Measurements from ENCODE around the gene REXO1.

REXO1 gene

GRCh38 chr19:1816530-1817298 is 31.6 kb downstream of the REXO1 start:
- no peak for DNase-seq (ENCODE audit: low read depth in 2 of 3, low spot score in 2 of 3)

GRCh38 chr19:1815605-1816529 is 32.4 kb downstream of the REXO1 start:
- no peak for DNase-seq (ENCODE audit: low read depth in 2 of 3, low spot score in 2 of 3)

GRCh38 chr19:1814833-1815604 is 33.3 kb downstream of the REXO1 start:
- no peak for DNase-seq (ENCODE audit: low read depth in 2 of 3, low spot score in 2 of 3)

GRCh38 chr19:1814391-1814790 is 33.9 kb downstream of the REXO1 start:
- no peak for DNase-seq (ENCODE audit: low read depth in 2 of 3, low spot score in 2 of 3)

- no peak for DNase-seq (ENCODE audit: low read depth in 2 of 3, low spot score in 2 of 3)
Measured at GRCh38 chr19:1813192-1814182, 34.8 kb downstream of the REXO1 start.

GRCh38 chr19:1812426-1813191 is 35.7 kb downstream of the REXO1 start:
- peak; percentile 63 to 72 (median 69) for DNase-seq (ENCODE audit: low read depth in 2 of 3, low spot score in 2 of 3)

GRCh38 chr19:1811942-1812425 is 36.3 kb downstream of the REXO1 start, which contains the start of gene ATP8B3:
Gene ATP8B3, minus strand, starts transcription at chr19:1812276. Its CDS starts 540 bp downstream, at chr19:1811736.
- peak in 2 of 3 experiments; percentile 63 to 68 for DNase-seq (ENCODE audit: low read depth in 2 of 3, low spot score in 2 of 3)

GRCh38 chr19:1811472-1811894 is 36.8 kb downstream of the REXO1 start:
- peak in 1 of 3 experiments; percentile 15 for DNase-seq (ENCODE audit: low read depth in 2 of 3, low spot score in 2 of 3)

GRCh38 chr19:1810439-1811160 is 37.7 kb downstream of the REXO1 start:
- DNase-seq (ENCODE audit: low read depth in 2 of 3, low spot score in 2 of 3): no peak

GRCh38 chr19:1809678-1810077 is 38.6 kb downstream of the REXO1 start:
- no peak for DNase-seq (ENCODE audit: low read depth in 2 of 3, low spot score in 2 of 3)

GRCh38 chr19:1808395-1808731 is 39.9 kb downstream of the REXO1 start:
- DNase-seq (ENCODE audit: low read depth in 2 of 3, low spot score in 2 of 3): no peak

- DNase-seq (ENCODE audit: low read depth in 2 of 3, low spot score in 2 of 3): no peak
Measured at GRCh38 chr19:1807695-1808394, 40.4 kb downstream of the REXO1 start.

GRCh38 chr19:1807030-1807694 is 41.1 kb downstream of the REXO1 start:
- DNase-seq (ENCODE audit: low read depth in 2 of 3, low spot score in 2 of 3): no peak

- no peak for DNase-seq (ENCODE audit: low read depth in 2 of 3, low spot score in 2 of 3)
Measured at GRCh38 chr19:1806184-1807029, 41.9 kb downstream of the REXO1 start.

- no peak for DNase-seq (ENCODE audit: low read depth in 2 of 3, low spot score in 2 of 3)
Measured at GRCh38 chr19:1805401-1806183, 42.7 kb downstream of the REXO1 start.

- DNase-seq (ENCODE audit: low read depth in 2 of 3, low spot score in 2 of 3): no peak
Measured at GRCh38 chr19:1804858-1805257, 43.4 kb downstream of the REXO1 start.
